MM.1S (cell line): ENCODE data around the gene C2CD3.

ENCODE experiments used
- DNase-seq: peaks from one replicate; pipeline ENCODE4 v3.0.0-alpha.2; 2015
- H2AFZ ChIP-seq: fragments of 300-600 bp; sonication (generic); 2 replicates; pipeline ENCODE4 v1.6.0; 2016; ENCODE audit warnings: antibody characterized with exemption, low read length
- H3F3A ChIP-seq: fragments of 300-600 bp; sonication (generic); 2 replicates; pipeline ENCODE4 v1.6.1; 2016; ENCODE audit warnings: mild to moderate bottlenecking, antibody characterized with exemption, low read length, moderate library complexity, mixed read lengths; ENCODE audit not compliant: insufficient read depth
- H3K27ac ChIP-seq: fragments of 300-600 bp; sonication (generic); 2 replicates; pipeline ENCODE4 v1.5.1; 2016; ENCODE audit warnings: mild to moderate bottlenecking, low read length
- H3K27me3 ChIP-seq: fragments of 300-600 bp; sonication (generic); replicated peaks from 2 replicates; pipeline ENCODE4 v1.6.0; 2016; ENCODE audit warnings: low read length; ENCODE audit not compliant: insufficient read depth
- H3K36me3 ChIP-seq: fragments of 300-600 bp; sonication (generic); replicated peaks from 2 replicates; pipeline ENCODE4 v1.6.1; 2016; ENCODE audit warnings: mild to moderate bottlenecking, low read length, mixed read lengths; ENCODE audit not compliant: insufficient read depth
- H3K4me1 ChIP-seq: fragments of 300-600 bp; sonication (generic); 2 replicates; pipeline ENCODE4 v1.6.1; 2016; ENCODE audit warnings: low read length, mixed read lengths
- H3K4me2 ChIP-seq: fragments of 300-600 bp; sonication (generic); 2 replicates; pipeline ENCODE4 v1.6.0; 2016; ENCODE audit warnings: low read depth, low read length
- H3K4me3 ChIP-seq: fragments of 300-600 bp; sonication (generic); 2 replicates; pipeline ENCODE4 v1.5.1; 2016; ENCODE audit warnings: low read length, mixed read lengths
- H3K79me2 ChIP-seq: fragments of 300-600 bp; sonication (generic); 2 replicates; pipeline ENCODE4 v1.6.1; 2016; ENCODE audit warnings: mixed run types, low read length, mixed read lengths
- H3K9ac ChIP-seq: fragments of 300-600 bp; sonication (generic); 2 replicates; pipeline ENCODE4 v1.6.1; 2016; ENCODE audit warnings: low read length, mixed read lengths
- H3K9me2 ChIP-seq: fragments of 300-600 bp; sonication (generic); replicated peaks from 2 replicates; pipeline ENCODE4 v1.6.1; 2016; ENCODE audit warnings: mild to moderate bottlenecking, low read length, mixed read lengths; ENCODE audit not compliant: insufficient read depth
- H3K9me3 ChIP-seq: fragments of 300-600 bp; sonication (generic); replicated peaks from 2 replicates; pipeline ENCODE4 v1.6.1; 2016; ENCODE audit warnings: mild to moderate bottlenecking, low read length, mixed read lengths; ENCODE audit not compliant: insufficient read depth
- H4K20me1 ChIP-seq: fragments of 300-600 bp; sonication (generic); 2 replicates; pipeline ENCODE4 v1.6.1; 2016; ENCODE audit warnings: mild to moderate bottlenecking, low read length, moderate library complexity, mixed read lengths; ENCODE audit not compliant: insufficient read depth
- EZH2 ChIP-seq: fragments of 300-600 bp; sonication (generic); optimal IDR thresholded peaks from 2 replicates; pipeline ENCODE3; 2017; ENCODE audit warnings: low read depth, mild to moderate bottlenecking, antibody characterized with exemption, low read length, mixed read lengths
- EZH2phosphoT487 ChIP-seq: fragments of 300-600 bp; sonication (generic); IDR thresholded peaks from 2 replicates; pipeline ENCODE4 v1.6.1; 2018; ENCODE audit warnings: antibody characterized with exemption, low read length
- TF ChIP-seq, protein P1 (sequence below): fragments of 300-600 bp; sonication (generic); IDR thresholded peaks from 2 replicates; pipeline ENCODE4 v1.5.1; 2016; ENCODE audit warnings: antibody characterized with exemption, low read length, mixed read lengths

C2CD3 gene

DNA sequence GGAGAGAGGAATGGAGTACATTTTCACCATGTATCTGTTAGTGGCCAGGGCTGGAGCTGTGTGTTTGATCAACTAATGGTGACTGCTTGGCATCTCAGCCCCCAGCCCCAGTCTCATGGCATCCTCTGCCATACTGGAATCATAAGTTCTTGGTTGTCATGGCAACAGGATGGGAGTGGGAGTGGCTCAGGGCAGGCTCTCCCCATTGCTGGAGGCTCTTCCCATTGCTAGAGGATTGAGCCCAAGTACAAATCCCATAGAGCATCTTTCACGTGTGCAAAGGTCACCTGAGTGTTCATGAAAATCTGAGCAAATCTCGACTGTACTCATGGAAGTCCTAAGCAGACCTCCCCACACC lies 205.1 kb downstream of the C2CD3 start:
- Histone ChIP-seq H3F3A (0 out of 2 replicates have a peak, but pooled peaks cover 6% of the 10 kb centered on the region), H3K36me3 (no peaks in the 10 kb centered on the region), H3K79me2 (no peaks in the 10 kb centered on the region), H3K9me2 (no peaks in the 10 kb centered on the region), H3K9ac (no peak overlapping the region), H3K9me3 (no peaks in the 10 kb centered on the region), H3K4me3 (no peak overlapping the region), H3K27ac (no peak overlapping the region), H3K27me3 (no peaks in the 10 kb centered on the region), H4K20me1 (no peaks in the 10 kb centered on the region), H3K4me2 (no peak overlapping the region), H3K4me1 (peaks cover 6% of the 10 kb centered on the region; the same call in 1 of the 2 replicates), H2AFZ (no peak overlapping the region)
- TF ChIP-seq EZH2 = no peak
- TF ChIP-seq EZH2phosphoT487 = no peak
- TF ChIP-seq, protein P1, sequence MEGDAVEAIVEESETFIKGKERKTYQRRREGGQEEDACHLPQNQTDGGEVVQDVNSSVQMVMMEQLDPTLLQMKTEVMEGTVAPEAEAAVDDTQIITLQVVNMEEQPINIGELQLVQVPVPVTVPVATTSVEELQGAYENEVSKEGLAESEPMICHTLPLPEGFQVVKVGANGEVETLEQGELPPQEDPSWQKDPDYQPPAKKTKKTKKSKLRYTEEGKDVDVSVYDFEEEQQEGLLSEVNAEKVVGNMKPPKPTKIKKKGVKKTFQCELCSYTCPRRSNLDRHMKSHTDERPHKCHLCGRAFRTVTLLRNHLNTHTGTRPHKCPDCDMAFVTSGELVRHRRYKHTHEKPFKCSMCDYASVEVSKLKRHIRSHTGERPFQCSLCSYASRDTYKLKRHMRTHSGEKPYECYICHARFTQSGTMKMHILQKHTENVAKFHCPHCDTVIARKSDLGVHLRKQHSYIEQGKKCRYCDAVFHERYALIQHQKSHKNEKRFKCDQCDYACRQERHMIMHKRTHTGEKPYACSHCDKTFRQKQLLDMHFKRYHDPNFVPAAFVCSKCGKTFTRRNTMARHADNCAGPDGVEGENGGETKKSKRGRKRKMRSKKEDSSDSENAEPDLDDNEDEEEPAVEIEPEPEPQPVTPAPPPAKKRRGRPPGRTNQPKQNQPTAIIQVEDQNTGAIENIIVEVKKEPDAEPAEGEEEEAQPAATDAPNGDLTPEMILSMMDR = no peak
- DNase-seq = no peak

DNA sequence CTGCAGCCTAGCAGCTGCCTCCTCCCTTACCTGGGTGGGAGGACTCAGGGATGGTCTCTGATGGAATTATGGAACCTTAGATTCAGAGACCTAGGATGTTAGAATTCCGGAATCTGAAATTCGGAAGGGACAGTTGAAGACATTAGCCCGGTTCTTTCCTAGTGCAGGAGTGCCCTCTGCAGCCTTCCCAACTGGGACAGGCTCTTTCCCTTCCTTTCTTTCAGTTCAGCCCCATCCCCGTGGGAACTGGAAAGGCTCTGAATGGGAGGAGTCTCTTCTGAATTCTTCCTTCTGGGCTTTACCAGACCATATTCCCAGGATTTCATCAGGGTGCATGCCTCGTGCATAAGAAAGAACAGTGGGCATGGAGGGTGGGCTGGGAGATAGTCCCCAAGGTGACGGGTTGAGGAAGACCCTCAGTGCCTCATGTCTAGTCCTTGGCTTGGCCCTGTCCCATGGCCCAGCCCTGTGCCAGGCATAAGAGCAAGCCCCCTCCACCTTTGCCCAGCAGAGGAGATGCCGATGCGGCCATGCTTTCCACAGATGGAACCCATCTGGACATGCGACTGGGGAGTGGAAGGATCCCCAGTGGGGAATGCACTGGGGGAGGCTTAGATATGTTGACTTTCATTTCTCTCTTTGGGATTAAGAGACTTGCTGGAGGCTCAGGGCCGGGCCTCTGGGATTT lies 205.6 kb downstream of the C2CD3 start:
- Histone ChIP-seq H3K27ac (no peak overlapping the region), H3K9me2 (no peaks in the 10 kb centered on the region), H2AFZ (0 out of 2 replicates have a peak overlapping the region, but pooled peaks have one; percentile 12), H3K79me2 (no peaks in the 10 kb centered on the region), H3K4me3 (no peak overlapping the region), H3K9me3 (no peaks in the 10 kb centered on the region), H3K4me2 (peak overlapping the region; percentile 36; the same call in 1 of the 2 replicates), H3K27me3 (no peaks in the 10 kb centered on the region), H4K20me1 (no peaks in the 10 kb centered on the region), H3K4me1 (peaks cover 6% of the 10 kb centered on the region; the same call in 1 of the 2 replicates), H3F3A (0 out of 2 replicates have a peak, but pooled peaks cover 3% of the 10 kb centered on the region), H3K9ac (no peak overlapping the region), H3K36me3 (no peaks in the 10 kb centered on the region)
- TF ChIP-seq EZH2 (no peak), EZH2phosphoT487 (no peak)
- TF ChIP-seq, protein P1 = no peak
- DNase-seq = no peak

DNA sequence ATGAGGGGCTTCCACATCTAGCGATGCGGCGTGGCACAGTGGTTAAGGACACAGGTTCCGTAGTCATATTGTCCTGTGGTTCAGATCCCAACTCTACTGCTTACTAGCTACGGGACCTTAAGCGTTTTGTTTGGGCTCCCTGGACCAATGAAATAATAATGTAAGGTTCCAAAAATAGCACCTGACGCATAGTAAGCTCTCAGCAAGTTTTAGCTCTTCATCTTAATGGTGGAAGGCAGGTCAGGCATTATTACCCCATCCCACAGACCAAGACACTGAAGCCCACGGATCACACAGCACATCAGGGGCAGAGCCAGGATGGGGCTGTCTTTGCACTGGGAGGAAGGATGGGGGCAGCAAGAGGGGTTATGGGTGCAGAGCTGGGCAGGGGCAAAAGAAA lies 206.9 kb downstream of the C2CD3 start:
- Histone ChIP-seq H2AFZ (peak overlapping the region; percentile 70), H3K27me3 (no peaks in the 10 kb centered on the region)

More for the DNA sequence above, 206.9 kb downstream of the C2CD3 start:
- Histone ChIP-seq H3K4me2 (peak overlapping the region; percentile 36; the same call in 1 of the 2 replicates), H3K4me1 (peaks cover 6% of the 10 kb centered on the region; the same call in 1 of the 2 replicates), H3K9ac (no peak overlapping the region; the same call in 1 of the 2 replicates), H3K27ac (no peak overlapping the region), H3K4me3 (no peak overlapping the region), H3K79me2 (no peaks in the 10 kb centered on the region), H3K9me2 (no peaks in the 10 kb centered on the region), H3K9me3 (no peaks in the 10 kb centered on the region), H4K20me1 (no peaks in the 10 kb centered on the region), H3F3A (no peaks in the 10 kb centered on the region), H3K36me3 (no peaks in the 10 kb centered on the region)
- no peak for DNase-seq
- TF ChIP-seq, protein P1 = no peak
- TF ChIP-seq EZH2phosphoT487 (no peak), EZH2 (no peak)
